GM19035 (cell line): ENCODE data around the gene CDKN1A.
"Not testable (repeated sequence)": the region's sequence is repeated elsewhere in the genome, so short reads cannot be mapped to it uniquely, and the experiment has no call there.

Experiments used
- ATAC-seq: cut with Tn5 transposase; IDR thresholded peaks from one replicate; pipeline ENCODE4 v1.9.1; 2021; ENCODE audit not compliant: unreplicated experiment

The CDKN1A gene

GRCh38 chr6:36717871-36718540, 39.5 kb downstream of the CDKN1A start:
- no peak for ATAC-seq

- no peak for ATAC-seq
Observed at GRCh38 chr6:36718560-36718959, 40.0 kb downstream of the CDKN1A start.

DNA sequence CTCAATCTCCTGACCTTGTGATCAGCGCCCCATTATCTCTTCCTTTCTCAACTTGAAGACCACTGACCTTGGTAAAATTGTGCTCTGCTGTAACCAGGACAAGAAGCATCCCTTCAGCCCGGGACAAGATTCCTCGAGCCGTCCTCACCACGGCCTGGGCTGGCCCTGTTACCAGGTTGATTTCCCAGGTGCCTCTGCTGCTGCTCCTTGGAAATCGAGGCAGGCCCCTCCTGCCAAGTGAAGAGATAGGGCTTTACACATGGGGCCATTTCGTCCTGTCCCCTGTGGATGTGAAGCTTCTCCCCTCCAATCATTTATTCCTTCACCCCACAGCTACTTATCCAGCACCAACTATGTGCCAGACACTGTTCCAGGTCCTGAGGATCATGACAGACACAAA, 40.6 kb downstream of the CDKN1A start:
- no peak for ATAC-seq

GRCh38 chr6:36720251-36721141, 42.0 kb downstream of the CDKN1A start:
- no peak for ATAC-seq

DNA sequence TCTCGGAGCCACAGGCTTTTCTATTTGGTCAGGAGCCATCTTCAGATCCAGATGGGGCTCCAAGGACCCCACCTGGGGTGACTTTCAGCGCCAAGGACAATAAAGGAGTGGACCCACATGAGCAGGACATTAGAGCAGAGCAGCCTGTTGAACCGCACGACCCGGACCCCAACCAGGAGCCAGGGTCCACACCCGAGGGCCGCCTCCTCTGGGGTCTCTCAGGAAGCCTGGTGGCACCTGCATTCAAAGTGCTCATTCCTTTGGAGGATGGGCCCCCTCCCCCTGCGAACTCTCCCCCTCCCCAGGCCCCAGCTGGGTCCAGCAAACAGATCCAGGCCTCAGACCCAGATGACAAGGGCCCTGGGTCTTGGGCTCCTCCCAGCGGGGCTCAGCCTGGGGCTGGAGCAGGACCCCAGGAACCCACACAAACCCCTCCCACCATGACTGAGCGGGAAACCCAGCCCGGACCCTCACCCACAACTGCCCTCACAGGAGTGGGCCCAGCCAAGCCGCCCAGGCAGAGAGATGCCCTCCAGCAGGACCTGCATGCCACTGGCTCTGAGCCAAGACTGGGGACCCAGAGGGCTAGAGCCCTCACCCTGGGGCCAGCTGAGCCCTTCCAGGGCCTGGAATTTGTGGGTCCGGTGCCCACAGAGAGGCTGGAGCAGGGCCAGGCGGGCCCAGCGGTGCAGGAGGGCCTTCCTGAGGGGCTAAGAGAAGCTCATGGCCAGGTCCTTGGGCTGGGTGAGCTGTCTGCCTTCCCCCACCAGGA, 43.0 kb downstream of the CDKN1A start:
- ATAC-seq = no peak

GRCh38 chr6:36722365-36722764, 43.9 kb downstream of the CDKN1A start:
- no peak for ATAC-seq

GRCh38 chr6:36722879-36723278, 44.4 kb downstream of the CDKN1A start:
- ATAC-seq = no peak

DNA sequence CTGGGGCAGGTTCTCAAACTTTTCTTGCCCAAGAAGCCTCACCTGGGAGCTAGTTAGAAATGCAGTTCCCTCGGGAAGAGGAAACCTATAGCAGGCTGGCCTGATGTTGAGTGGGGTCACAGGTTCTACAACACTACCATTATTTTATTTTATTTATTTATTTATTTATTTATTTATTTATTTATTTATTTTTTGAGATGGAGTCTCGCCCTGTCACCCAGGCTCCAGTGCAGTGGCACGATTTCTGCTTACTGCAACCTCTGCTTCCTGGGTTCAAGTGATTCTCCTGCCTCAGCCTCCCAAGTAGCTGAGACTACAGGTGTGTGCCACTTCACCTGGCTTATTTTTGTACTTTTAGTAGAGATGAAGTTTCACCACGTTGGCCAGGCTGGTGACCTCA, 45.5 kb downstream of the CDKN1A start:
- not testable (repeated sequence) for ATAC-seq

- no peak for ATAC-seq
Observed at GRCh38 chr6:36724514-36725390, 46.2 kb downstream of the CDKN1A start.

DNA sequence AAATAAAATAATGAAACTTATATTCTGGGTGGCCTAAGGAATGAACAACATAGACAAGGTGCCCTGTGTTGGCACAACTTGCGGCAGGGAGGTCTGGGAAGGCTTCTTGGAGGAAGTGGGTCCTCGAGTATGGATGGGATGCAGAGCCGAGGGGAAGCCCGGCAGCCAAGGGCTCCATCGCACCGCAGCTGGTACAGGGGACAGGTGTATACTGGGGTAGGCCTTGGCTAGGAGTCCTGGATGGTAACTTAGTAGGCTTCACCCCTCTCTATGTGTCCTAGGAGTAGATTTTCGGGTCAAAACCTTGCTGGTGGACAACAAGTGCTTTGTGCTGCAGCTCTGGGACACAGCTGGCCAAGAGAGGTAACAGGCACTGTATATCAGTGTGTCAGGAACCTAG, 47.1 kb downstream of the CDKN1A start:
- no peak for ATAC-seq

DNA sequence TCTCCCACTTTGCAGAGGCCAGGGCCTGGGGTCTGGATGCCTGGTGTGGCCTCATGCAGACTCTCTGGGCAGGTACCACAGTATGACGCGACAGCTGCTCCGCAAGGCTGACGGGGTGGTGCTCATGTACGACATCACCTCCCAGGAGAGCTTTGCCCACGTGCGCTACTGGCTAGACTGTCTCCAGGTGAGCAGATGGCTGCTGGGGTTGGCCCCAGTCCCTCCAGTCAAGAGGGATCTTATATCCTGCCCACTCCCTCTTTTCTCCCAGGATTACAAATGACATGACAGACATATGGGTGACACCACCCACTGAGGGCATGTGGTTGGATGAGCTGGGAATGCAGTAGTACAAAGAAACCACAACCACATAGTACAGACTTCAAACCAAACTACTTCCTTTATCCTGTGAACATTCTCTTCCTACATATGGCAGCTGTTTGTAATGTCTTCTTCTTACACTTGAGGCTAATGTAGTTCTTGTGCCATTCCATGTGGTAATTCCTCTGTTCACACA, 49.0 kb downstream of the CDKN1A start:
- no peak for ATAC-seq

DNA sequence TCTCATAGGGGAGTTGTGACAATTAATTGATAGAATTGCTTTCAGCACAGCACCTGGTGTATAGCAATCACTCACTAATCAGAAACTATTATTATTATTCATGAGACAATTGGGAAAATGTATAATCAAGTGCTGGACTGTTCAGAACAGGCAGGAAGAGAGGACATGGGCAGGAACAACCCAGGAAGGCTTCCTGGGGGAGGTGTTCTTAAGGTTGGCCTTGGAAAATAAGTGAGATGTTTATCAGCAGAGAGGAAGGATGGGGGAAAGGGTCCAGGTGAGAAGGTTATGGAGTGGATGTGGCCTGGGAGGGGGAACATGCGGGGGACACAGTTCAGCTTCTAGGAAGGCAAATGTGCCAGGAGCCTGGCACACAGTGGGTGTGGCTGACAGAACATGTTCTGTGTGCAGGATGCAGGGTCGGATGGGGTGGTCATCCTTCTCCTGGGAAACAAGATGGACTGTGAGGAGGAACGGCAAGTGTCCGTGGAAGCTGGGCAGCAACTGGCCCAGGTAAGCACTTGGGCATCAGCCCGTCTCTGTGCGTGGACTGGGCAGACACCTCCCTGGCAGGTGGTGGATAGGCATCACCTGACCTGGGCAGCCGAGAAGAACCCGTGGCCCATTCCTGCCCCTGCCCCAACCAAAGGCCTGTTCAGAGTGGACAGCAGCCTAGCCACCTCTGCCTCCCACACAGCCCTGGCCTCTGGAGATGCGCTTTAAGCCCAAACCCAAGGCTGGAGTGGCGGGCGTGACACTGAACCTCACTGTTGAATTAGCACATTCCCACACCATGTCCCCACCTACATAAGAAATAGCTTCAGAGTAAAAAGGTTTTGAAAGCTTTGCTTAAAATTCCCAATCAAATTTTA, 50.0 kb downstream of the CDKN1A start:
- ATAC-seq = no peak

GRCh38 chr6:36729161-36729524, 50.6 kb downstream of the CDKN1A start:
- ATAC-seq = no peak

DNA sequence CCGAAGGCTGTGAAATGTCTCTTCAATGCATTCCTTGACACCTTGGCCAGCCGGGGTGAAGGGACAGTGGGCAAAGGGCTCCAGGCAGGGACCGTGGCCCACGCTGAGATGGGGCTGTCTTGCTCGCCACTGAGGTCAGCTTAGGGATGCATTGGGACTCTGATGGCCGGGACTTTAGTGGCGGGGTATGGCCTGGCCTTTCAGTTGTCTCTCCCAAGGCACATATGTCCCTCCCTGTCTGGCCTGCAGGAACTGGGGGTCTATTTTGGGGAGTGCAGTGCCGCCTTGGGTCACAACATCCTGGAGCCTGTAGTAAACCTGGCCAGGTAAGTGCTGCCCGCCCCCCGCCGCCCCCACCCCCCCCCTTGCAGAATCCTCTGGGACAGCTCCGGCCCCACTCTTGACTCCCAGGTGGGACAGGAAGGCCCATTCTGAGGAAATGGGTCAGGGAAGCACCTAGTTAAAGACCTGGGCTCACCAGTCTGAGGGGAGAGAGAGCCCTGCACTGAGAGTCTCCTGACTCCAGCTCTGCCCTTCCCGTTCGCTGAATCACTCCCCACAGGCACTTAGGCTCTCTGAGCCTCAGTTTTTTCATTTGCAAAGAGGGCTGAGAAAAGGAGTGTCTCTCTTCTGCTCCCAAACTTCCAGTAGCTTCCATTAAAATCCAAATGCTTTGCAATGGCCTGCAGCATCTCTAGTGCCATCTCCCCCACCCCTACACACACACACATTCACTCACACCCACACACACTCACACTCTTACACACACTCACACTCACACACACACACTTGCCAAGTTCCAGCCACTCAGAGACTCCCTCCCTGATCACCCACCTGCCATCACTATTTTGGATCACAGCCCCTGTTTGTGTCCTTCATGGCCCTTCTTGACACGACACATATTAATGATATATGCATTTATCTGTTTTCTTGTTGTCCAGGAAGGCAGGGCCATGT, 52.2 kb downstream of the CDKN1A start:
- no peak for ATAC-seq

DNA sequence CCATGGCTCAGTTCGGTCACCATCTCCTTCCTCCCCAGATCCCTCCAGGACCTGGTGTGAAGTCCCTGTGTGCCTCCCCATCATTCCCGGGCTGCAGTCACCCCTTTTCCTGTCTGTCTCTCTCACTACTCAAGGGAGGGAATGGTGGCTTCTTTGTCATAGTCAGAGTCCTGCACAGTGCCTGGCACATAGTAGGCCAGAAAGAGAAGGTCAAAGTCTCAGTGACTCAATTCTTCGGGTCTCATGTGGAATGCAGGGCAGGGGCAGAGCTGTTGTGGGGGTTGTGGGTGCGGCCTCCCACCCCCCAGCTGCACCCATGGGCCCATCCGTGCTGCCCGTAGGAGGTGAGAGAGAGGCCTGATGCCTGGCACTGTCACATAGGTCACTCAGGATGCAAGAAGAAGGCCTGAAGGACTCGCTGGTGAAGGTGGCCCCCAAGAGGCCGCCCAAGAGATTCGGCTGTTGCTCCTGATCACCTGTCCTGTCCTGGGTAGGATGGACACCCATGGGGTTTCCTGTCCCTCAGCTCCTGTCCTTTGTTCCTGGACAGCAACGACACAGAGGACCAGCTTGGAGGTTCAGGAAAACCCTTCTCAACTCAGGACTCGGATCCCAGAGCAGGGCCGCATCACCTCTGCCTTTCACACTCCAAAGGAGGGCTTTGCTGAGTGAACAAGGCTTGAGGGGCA, 53.3 kb downstream of the CDKN1A start:
- ATAC-seq = no peak

- ATAC-seq = no peak
Observed at GRCh38 chr6:36733300-36733699, 54.8 kb downstream of the CDKN1A start.

- no peak for ATAC-seq
Observed at GRCh38 chr6:36734486-36735060, 56.1 kb downstream of the CDKN1A start.
